NCI-H69 (cell line): ENCODE results near the gene ZNF358.
A peak's percentile ranks its signal among the peaks of the same experiment; 100 is the strongest.

Experiments used
- DNase-seq: peaks from one replicate; lab custom pipeline; 2025; lab: John Stamatoyannopoulos, UW

Gene ZNF358

DNA sequence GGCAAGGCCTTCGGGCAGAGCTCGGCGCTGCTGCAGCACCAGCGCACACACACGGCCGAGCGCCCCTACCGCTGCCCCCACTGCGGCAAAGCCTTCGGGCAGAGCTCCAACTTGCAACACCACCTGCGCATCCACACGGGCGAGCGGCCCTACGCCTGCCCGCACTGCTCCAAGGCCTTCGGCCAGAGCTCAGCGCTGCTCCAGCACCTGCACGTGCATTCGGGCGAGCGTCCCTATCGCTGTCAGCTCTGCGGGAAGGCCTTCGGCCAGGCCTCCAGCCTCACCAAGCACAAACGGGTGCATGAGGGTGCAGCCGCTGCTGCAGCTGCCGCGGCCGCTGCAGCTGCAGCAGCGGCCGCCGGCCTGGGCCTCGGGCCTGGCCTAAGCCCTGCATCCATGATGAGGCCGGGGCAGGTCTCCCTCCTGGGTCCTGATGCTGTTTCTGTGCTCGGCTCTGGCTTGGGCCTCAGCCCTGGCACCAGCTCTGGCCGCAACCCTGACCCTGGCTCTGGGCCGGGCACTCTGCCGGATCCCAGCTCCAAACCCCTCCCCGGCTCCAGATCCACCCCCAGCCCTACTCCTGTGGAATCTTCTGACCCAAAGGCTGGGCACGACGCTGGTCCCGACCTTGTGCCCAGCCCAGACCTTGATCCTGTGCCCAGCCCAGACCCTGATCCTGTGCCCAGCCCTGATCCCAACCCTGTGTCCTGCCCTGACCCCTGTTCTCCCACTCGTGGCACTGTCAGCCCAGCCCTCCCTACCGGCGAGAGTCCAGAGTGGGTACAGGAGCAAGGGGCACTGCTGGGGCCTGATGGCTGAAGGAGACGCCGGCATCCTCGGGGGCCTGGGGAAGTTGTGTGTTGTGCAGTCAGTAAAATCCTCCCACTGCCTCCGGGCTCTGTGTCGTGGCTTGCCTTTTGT, 4.5 kb downstream of the ZNF358 start:
- no peak for DNase-seq

DNA sequence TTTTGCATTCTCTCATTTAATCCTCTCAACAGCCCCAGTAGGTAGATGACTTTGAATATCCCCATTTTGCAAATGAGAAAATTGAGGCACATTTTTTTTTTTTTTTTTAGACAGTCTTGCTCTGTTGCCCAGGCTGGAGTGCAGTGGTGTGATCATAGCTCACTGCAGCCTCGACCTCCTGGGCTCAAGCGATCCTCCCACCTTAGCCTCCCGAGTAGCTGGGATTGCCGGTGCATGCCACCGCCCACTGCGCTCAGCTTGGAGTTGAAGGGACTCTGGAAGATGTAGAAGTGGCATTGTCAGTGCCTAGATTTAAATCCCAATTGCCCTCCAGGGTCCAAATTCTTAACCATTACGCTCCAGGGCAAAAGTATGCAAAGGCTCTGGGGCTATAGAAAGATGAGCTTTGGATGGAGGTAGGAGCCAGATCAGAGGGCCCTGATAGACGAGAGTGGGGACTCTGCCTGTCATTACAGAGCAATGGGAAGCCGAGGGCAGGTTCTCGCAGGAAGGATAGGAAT, 5.7 kb downstream of the ZNF358 start:
- DNase-seq: no peak

- DNase-seq: peak; percentile 98
Observed at GRCh38 chr19:7522072-7522922, 6.4 kb downstream of the ZNF358 start, which contains the start of gene MCOLN1. MCOLN1 (plus strand) TSS chr19:7522624; CDS start chr19:7522751, 127 bp downstream.

- DNase-seq: no peak
Observed at GRCh38 chr19:7522923-7523667, 7.2 kb downstream of the ZNF358 start.

DNA sequence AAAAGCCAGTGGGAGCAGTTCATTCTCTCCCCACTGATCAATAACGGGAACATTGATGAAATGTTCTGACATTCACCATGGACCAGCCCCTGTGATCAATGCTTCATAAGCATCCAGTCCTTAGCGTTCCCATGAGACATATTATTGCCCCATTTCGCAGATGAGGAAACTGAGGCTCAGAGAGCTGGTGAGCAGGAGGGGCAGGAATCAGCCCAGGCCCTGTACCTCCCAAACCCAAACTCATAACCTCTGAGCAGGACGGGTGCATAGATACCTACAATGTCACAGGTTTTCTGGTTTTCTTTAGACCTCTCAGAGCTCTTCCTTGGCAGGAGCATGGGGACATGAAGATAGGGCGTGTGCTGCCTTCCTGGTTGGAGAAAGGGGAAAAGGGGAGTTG, 8.6 kb downstream of the ZNF358 start:
- DNase-seq: no peak

GRCh38 chr19:7524992-7525739, 9.3 kb downstream of the ZNF358 start:
- DNase-seq: no peak

DNA sequence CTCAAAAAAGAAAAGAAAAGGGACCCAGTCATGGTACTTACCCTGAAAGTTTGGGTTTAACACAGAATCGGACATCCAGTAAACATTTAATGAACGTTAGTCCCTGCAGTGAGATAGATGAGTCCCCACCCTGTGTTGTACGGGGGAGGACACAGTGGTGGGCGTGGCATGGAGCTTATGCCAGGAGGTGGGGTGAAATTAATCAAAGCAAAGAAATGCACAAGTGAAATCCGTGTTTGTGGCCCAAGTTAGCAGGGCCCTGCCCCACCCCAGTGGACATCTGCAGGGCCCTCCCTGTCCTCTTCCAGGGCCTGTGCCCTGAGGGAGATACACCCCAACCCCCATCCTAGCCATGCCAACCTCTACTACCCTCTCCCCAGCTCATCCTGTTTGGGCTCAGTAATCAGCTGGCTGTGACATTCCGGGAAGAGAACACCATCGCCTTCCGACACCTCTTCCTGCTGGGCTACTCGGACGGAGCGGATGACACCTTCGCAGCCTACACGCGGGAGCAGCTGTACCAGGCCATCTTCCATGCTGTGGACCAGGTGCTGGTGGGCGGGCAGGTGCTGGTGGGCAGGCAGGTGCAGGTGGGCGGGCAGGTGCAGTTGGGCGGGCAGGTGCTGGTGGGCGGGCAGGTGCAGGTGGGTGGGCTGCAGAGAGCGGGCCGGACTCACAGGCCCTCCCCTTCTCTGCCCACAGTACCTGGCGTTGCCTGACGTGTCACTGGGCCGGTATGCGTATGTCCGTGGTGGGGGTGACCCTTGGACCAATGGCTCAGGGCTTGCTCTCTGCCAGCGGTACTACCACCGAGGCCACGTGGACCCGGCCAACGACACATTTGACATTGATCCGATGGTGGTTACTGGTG, 10.4 kb downstream of the ZNF358 start:
- DNase-seq: no peak

- DNase-seq: no peak
Observed at GRCh38 chr19:7527516-7528191, 11.8 kb downstream of the ZNF358 start.

GRCh38 chr19:7528192-7528519, 12.3 kb downstream of the ZNF358 start:
- no peak for DNase-seq

DNA sequence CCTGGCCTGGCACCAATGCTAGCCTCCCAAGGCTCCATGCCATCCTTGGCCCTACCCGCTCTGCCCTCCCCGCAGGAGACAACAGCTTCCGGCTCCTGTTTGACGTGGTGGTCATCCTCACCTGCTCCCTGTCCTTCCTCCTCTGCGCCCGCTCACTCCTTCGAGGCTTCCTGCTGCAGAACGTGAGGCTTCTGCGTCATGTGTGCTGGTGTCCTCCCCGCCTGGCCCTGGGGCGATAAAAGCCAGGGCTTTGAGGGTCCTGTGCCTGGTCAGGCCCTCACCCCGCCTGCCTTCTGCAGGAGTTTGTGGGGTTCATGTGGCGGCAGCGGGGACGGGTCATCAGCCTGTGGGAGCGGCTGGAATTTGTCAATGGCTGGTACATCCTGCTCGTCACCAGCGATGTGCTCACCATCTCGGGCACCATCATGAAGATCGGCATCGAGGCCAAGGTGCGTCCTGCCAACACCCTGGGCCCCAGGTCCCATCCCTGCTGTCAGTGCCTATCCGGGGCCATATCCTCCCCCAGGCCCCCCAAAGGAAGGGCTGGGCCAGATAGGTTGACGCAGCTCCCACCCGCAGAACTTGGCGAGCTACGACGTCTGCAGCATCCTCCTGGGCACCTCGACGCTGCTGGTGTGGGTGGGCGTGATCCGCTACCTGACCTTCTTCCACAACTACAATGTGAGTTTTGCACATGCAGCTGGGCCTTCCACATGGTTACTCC, 12.8 kb downstream of the ZNF358 start:
- no peak for DNase-seq

DNA sequence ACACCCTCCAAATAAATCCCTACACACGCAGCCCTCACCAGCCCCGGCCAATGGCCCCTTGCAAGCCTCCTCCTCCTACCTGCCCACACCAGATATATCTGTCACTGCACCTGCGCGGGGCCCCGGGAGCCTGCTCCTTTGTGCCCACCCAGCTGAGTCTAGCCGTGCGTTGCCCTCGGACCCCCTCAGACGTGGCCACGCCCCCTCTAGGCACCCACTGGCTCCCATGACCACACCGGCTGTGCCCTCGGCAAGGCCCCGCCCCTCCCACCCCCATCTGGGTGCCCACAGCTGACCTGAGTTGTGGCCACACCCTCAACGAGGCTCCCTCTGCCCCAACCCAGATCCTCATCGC, 13.3 kb downstream of the ZNF358 start:
- no peak for DNase-seq

- DNase-seq: no peak
Observed at GRCh38 chr19:7529610-7530490, 13.9 kb downstream of the ZNF358 start.

- DNase-seq: peak; percentile 35
Observed at GRCh38 chr19:7533281-7533885, 17.5 kb downstream of the ZNF358 start.

GRCh38 chr19:7533925-7534480, 18.1 kb downstream of the ZNF358 start:
- peak; percentile 94 for DNase-seq

DNA sequence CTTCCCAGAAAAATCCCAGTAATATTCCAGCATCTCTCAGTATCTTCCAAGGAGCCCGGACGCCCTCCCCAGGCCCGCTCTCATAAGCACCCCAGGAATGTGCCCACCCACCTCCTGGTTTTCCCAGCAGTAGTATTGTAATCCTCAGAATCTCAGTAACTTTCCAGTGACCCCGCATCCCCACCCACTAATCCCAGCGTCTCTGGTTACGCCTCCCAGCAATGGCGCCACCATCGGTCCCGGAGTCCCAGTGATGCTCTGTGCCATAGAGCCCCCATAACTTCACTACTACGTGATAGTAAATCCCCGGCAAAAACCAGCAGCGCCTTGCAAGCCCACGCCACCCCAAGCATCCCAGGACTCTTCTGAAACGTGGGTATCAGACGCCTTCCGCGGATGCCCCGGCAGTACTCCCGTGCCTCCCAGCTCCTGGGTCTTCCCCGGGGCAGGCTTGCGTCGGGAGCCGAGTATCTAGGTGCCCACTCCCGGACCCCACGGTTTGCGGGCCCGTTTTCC, 18.7 kb downstream of the ZNF358 start:
- peak; percentile 56 for DNase-seq

DNA sequence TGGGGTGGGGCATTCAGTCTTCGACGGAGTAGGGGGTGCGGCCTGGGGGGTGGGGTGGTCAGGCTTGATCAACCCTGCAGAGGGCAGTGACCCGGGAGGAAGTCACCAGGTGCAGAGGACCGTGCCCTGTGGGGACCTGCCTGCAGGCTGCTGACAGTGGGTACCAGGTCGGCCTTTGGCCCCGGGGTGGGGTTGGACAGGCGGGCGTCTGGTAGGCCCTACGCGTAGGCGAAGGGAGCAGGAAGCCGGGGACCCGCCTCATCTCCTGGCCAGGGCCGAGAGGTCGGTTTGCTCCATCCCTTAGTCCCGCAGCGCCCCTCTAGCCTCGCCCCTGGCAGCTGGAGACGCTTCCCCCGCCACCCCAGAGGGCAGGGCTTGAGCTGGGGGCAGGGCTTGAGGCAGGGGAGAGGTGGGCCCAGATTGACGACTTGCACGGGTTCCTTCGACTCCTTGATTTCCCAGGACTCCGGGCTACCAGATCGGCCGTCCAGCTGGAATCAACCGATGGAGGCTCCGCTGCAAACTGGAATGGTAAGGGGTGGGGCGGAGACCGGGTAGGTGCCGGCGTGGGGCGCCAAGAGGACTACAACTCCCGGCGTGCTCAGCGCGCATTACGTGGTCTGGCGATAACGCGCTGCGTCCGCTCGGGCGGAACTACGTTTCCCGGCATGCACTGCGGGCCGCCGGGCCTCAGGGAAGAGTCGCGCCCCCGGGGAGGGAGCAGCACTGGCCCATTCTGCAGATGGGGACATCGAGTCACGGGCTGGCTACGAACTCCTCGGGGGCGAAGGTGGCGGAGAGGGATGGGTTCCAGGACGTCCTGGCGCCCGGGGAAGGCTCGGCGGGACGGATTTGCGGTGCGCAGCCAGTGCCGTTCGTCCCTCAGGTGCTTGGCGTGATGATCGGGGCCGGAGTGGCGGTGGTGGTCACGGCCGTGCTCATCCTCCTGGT, 19.4 kb downstream of the ZNF358 start, which contains the start of gene PNPLA6:
PNPLA6 (plus strand) TSS at position 671 of the 951 bp plus-strand sequence; CDS start at position 743, 72 bp downstream.
- DNase-seq: peak; percentile 96
